HepG2 (cell line): Measurements from ENCODE around the gene ADPGK. TPM values are rescaled to one million over a fixed set of nuclear protein-coding genes. Genes with fewer than 3 reads are reported as not detected.

Experiments used
- ATAC-seq: fragments of 200-7000 bp; cut with Tn5 transposase; 3 replicates; pipeline ENCODE4 v1.9.1; 2020; ENCODE audit warnings: mild to moderate bottlenecking, moderate library complexity
- BruUV-seq: library from RNA; stranded (reverse); fragments of 400-500 nt; replicated peaks from 2 replicates; lab custom pipeline; 2021; lab: Mats Ljungman, UMichigan
- CTCF ChIA-PET: fragments of 300-600 bp; formaldehyde crosslinking; extraction: SDS; loops from one replicate; lab custom pipeline; 2021; ENCODE audit warnings: low total read pairs, inconsistent platforms, low intra/inter-chr PET ratio; lab: Yijun Ruan, JAX
- POLR2A ChIA-PET: fragments of 350-600 bp; sonication (Branson Sonifier 250); formaldehyde crosslinking; loops from one replicate; lab custom pipeline; 2020; ENCODE audit warnings: antibody characterized with exemption, inconsistent platforms; lab: Yijun Ruan, JAX
- DNase-seq: peaks from one replicate; pipeline ENCODE4 v3.0.0-alpha.2; 2015; ENCODE audit warnings: low spot score
- FAIRE-seq: peaks from 3 replicates; lab custom pipeline; 2011; peaks lifted over from hg19 to GRCh38; lab: Jason Lieb, UNC
- H2AFZ ChIP-seq: one replicate; pipeline ENCODE4 v1.6.1; 2011; ENCODE audit warnings: low read length, inconsistent platforms
- H3K27ac ChIP-seq: fragments of 300-600 bp; 3 replicates; pipeline ENCODE4 v1.8.0; 2011; ENCODE audit warnings: mixed run types, mild to moderate bottlenecking, mixed read lengths, low read length, inconsistent platforms; ENCODE audit not compliant: insufficient read depth; ENCODE audit errors: extremely low read length
- H3K27me3 ChIP-seq, 2 experiments: fragments of 200-600 bp in 1 of 2; 2 replicates in 1 of 2; 3 replicates in 1 of 2; pipeline versions ENCODE4 v1.6.0 to v1.8.0; 2011; ENCODE audit warnings: low read length in 2 of 2, mild to moderate bottlenecking in 2 of 2, moderate library complexity in 2 of 2, inconsistent platforms in 1 of 2; ENCODE audit not compliant: insufficient read depth in 2 of 2, control insufficient read depth in 1 of 2
- H3K36me3 ChIP-seq, 2 experiments: fragments of 200-600 bp in 1 of 2; replicated peaks in 1 of 2; 2 replicates in 1 of 2; 3 replicates in 1 of 2; pipeline versions ENCODE4 v1.5.1 to v1.8.0; 2011; ENCODE audit warnings: low read length in 2 of 2, inconsistent platforms in 1 of 2; ENCODE audit not compliant: insufficient read depth in 2 of 2, control insufficient read depth in 1 of 2
- H3K4me1 ChIP-seq: 2 replicates; pipeline ENCODE4 v1.5.1; 2012; ENCODE audit warnings: low read length, inconsistent platforms; ENCODE audit not compliant: insufficient read depth
- H3K4me2 ChIP-seq: 2 replicates; pipeline ENCODE4 v1.6.0; 2011; ENCODE audit warnings: low read depth, low read length, inconsistent platforms
- H3K4me3 ChIP-seq, 3 experiments: fragments of 200-600 bp in 1 of 3; sonication (generic), shearing (Covaris generic) in 1 of 3; replicated peaks in 1 of 3; 2 replicates each; pipeline ENCODE4 v1.5.1; 2011 to 2016; ENCODE audit warnings: low read length in 3 of 3, inconsistent platforms in 2 of 3, low read depth in 2 of 3, mild to moderate bottlenecking in 2 of 3, control low read depth in 1 of 3, mixed read lengths in 1 of 3; ENCODE audit not compliant: insufficient read depth in 1 of 3
- H3K79me2 ChIP-seq: one replicate; pipeline ENCODE4 v1.6.1; 2011; ENCODE audit warnings: low read length, inconsistent platforms; ENCODE audit not compliant: insufficient read depth
- H3K9ac ChIP-seq: 2 replicates; pipeline ENCODE4 v1.6.0; 2011; ENCODE audit warnings: mild to moderate bottlenecking, low read depth, low read length, inconsistent platforms; ENCODE audit not compliant: insufficient read depth
- H3K9me3 ChIP-seq: 2 replicates; pipeline ENCODE4 v1.5.1; 2012; ENCODE audit warnings: mild to moderate bottlenecking, low read length
- H4K20me1 ChIP-seq: 2 replicates; pipeline ENCODE4 v1.6.0; 2011; ENCODE audit warnings: inconsistent platforms, mild to moderate bottlenecking, low read length, moderate library complexity; ENCODE audit not compliant: insufficient read depth
- DMTF1 ChIP-seq: sonication (generic); formaldehyde crosslinking; IDR thresholded peaks from 2 replicates; pipeline ENCODE4 v1.4.0; 2020; ENCODE audit warnings: mild to moderate bottlenecking, missing genetic modification reagents
- HDAC1 ChIP-seq: sonication (generic); formaldehyde crosslinking; IDR thresholded peaks from 2 replicates; pipeline ENCODE4 v1.5.1; 2020; ENCODE audit warnings: mild to moderate bottlenecking, missing genetic modification reagents
- MTA1 ChIP-seq: sonication (generic); formaldehyde crosslinking; IDR thresholded peaks from 2 replicates; pipeline ENCODE4 v1.4.0; 2020; ENCODE audit warnings: missing genetic modification reagents, mild to moderate bottlenecking, borderline replicate concordance
- MXD4 ChIP-seq: IDR thresholded peaks from 2 replicates; pipeline ENCODE4 v1.6.1; 2016; ENCODE audit warnings: mild to moderate bottlenecking, missing biosample characterization, missing genetic modification reagents
- NFKB2 ChIP-seq: sonication (generic); formaldehyde crosslinking; IDR thresholded peaks from 2 replicates; pipeline ENCODE4 v1.4.0; 2020; ENCODE audit warnings: missing genetic modification reagents, borderline replicate concordance
- ZNF724P ChIP-seq: sonication (generic); formaldehyde crosslinking; IDR thresholded peaks from 2 replicates; pipeline ENCODE4 v1.8.0; 2022; ENCODE audit warnings: missing genetic modification reagents, borderline replicate concordance
- WGBS: methylation state at CpG from one replicate; pipeline ENCODE4 v1.1.6; 2017; ENCODE audit warnings: low lambda C conversion rate; 5-methylcytosine and 5-hydroxymethylcytosine counted together
- in situ Hi-C: cut with HindIII; loops from 2 replicates; pipeline ENCODE4 v1.10.0; 2017; ENCODE audit warnings: low pct_unique_long_range_greater_than_20kb; ENCODE audit not compliant: extremely low pct_ligation_motif_present
- intact Hi-C: fragments of 100-400 bp; cut with micrococcal nuclease; formaldehyde crosslinking; loops from one replicate; pipeline ENCODE4 v1.10.0; 2022; ENCODE audit not compliant: unreplicated experiment
- polyA plus RNA-seq, 8 experiments: library from polyadenylated mRNA; depleted of rRNA in 3 of 8; stranded (reverse) in 7 of 8; unstranded in 1 of 8; fragments of >200 nt; fragmentation: Illumina TruSeq in 4 of 8; extraction: Trizol in 4 of 8; gene quantifications; 2 replicates each; pipeline versions ENCODE4 v1.2.1 to v1.2.3, GENCODE V29; 2011 to 2016; ENCODE audit warnings: low read depth in 4 of 8, missing spikeins in 1 of 8, mixed read lengths in 1 of 8; ENCODE audit not compliant: insufficient read depth in 1 of 8
- total RNA-seq, 5 experiments: library from RNA; depleted of rRNA; stranded (reverse); fragments of >200 nt; fragmentation: Illumina TruSeq; extraction: Trizol; gene quantifications; 2 replicates each; pipeline ENCODE4 v1.2.3, GENCODE V29; 2016; ENCODE audit warnings: low read depth in 1 of 5

The ADPGK gene
- total and polyA plus RNA-seq, 2 of the 13 experiments (the other 11 are each of a cell fraction or from before 2014, with no cell fraction given) = 61.6 to 67.5 TPM

GRCh38 chr15:72774696-72775383 is 8.7 kb downstream of the ADPGK start:
- WGBS = 91% methylated on average over 2 of the region's 2 CpGs
- no TSS peak for BruUV-seq
- Histone ChIP-seq H3K79me2 (peaks cover 6% of the 10 kb centered on the region), H3K36me3 (peaks cover 14 to 45% of the 10 kb centered on the region in 2 experiments), H3K27me3 (no peaks in the 10 kb centered on the region), H3K4me3 (no peak overlapping the region), H3K27ac (no peak overlapping the region), H2AFZ (no peak overlapping the region), H3K4me1 (no peaks in the 10 kb centered on the region), H4K20me1 (no peaks in the 10 kb centered on the region), H3K9ac (no peak overlapping the region), H3K9me3 (no peaks in the 10 kb centered on the region), H3K4me2 (no peak overlapping the region)
- ChIA-PET CTCF (no interaction called here), POLR2A (no interaction called here)
- ATAC-seq (no peak), DNase-seq (no peak), FAIRE-seq (no peak)
- intact Hi-C loops (no loop called here), in situ Hi-C loops (no loop called here)
- TF ChIP-seq ZNF724P (CRISPR knock-in tag) = no peak
- TF ChIP-seq HDAC1 (CRISPR knock-in tag) = no peak

DNA sequence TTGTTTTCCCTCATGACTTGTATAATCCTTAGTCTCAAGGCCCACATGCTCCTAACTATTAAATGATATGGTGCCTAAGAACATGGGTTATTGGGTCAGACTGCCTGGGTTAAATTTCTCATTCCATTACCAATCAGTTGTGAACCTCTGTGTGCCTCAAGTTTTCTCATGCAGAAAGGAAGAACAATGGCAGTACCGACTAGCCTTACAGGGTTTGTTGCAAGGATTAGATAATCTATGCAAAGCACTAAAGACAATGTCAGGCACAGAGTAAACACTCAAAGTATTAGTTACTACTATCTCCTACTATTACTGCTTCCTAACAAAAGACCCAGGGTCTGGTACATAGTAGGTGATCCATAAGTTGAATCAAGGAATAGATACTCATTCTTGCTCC is 12.2 kb downstream of the ADPGK start:
- no peaks in the 10 kb centered on the region for H3K79me2 ChIP-seq
- H3K9ac ChIP-seq = no peak overlapping the region
- H4K20me1 ChIP-seq = no peaks in the 10 kb centered on the region
- no peaks in the 10 kb centered on the region for H3K9me3 ChIP-seq
- no TSS peak for BruUV-seq
- ChIA-PET CTCF (no interaction called here), POLR2A (no interaction called here)
- no peak for DNase-seq
- H3K4me3 ChIP-seq = no peak overlapping the region
- peaks cover 15 to 63% of the 10 kb centered on the region in 2 experiments for H3K36me3 ChIP-seq
- no peak for FAIRE-seq
- in situ Hi-C loops = no loop called here
- no peak overlapping the region for H3K4me2 ChIP-seq
- no peak overlapping the region for H2AFZ ChIP-seq
- H3K4me1 ChIP-seq = no peaks in the 10 kb centered on the region
- intact Hi-C loops = no loop called here
- TF ChIP-seq MTA1 (CRISPR knock-in tag) (no peak), MXD4 (CRISPR knock-in tag) (no peak), NFKB2 (CRISPR knock-in tag) (no peak), DMTF1 (CRISPR knock-in tag) (no peak)
- no peak overlapping the region for H3K27ac ChIP-seq
- 93% methylated on average over 1 of the region's 1 CpG for WGBS
- no peaks in the 10 kb centered on the region for H3K27me3 ChIP-seq
- no peak for ATAC-seq
